HepG2 (cell line): ENCODE results near the gene ALX4. TPM values are rescaled to one million over a fixed set of nuclear protein-coding genes. Genes with fewer than 3 reads are reported as not detected.
A peak's percentile ranks its signal among the peaks of the same experiment; 100 is the strongest.

ENCODE experiments used
- CEBPZ ChIP-seq: IDR thresholded peaks from 2 replicates; pipeline ENCODE4 v1.6.1; 2012; ENCODE audit warnings: low read length, improper control_type of control experiment
- CENPX ChIP-seq: sonication (generic); formaldehyde crosslinking; IDR thresholded peaks from 2 replicates; pipeline ENCODE4 v1.9.0; 2021; ENCODE audit warnings: mild to moderate bottlenecking, missing genetic modification reagents, moderate library complexity
- E2F1 ChIP-seq: sonication (generic); formaldehyde crosslinking; IDR thresholded peaks from 2 replicates; pipeline ENCODE4 v1.5.0; 2020; ENCODE audit warnings: missing genetic modification reagents
- HCFC1 ChIP-seq: fragments of 150-350 bp; IDR thresholded peaks from 2 replicates; pipeline ENCODE4 v1.6.1; 2014; ENCODE audit warnings: low read depth, low read length
- IKZF1 ChIP-seq: fragments of 450-650 bp; IDR thresholded peaks from 2 replicates; pipeline ENCODE4 v1.7.1; 2016
- IRX3 ChIP-seq: sonication (generic); formaldehyde crosslinking; IDR thresholded peaks from 2 replicates; pipeline ENCODE4 v1.8.1; 2023; ENCODE audit warnings: mild to moderate bottlenecking, low read depth, missing genetic modification reagents, borderline replicate concordance
- NAIF1 ChIP-seq: sonication (generic); formaldehyde crosslinking; IDR thresholded peaks from 2 replicates; pipeline ENCODE4 v1.5.0; 2020; ENCODE audit warnings: mild to moderate bottlenecking, missing genetic modification reagents, borderline replicate concordance
- POGK ChIP-seq: sonication (generic); formaldehyde crosslinking; conservative IDR thresholded peaks from 2 replicates; pipeline ENCODE4 v1.8.0; 2022; ENCODE audit warnings: mild to moderate bottlenecking, moderate library complexity, missing genetic modification reagents
- SNAPC4 ChIP-seq: sonication (generic); formaldehyde crosslinking; IDR thresholded peaks from 2 replicates; pipeline ENCODE4 v1.4.0; 2020; ENCODE audit warnings: mild to moderate bottlenecking, missing genetic modification reagents
- ZFAT ChIP-seq: sonication (generic); formaldehyde crosslinking; conservative IDR thresholded peaks from 2 replicates; pipeline ENCODE4 v1.8.1; 2023; ENCODE audit warnings: missing genetic modification reagents, inconsistent platforms
- ZNF17 ChIP-seq: sonication (generic); formaldehyde crosslinking; IDR thresholded peaks from 2 replicates; pipeline ENCODE4 v1.5.0; 2020; ENCODE audit warnings: mild to moderate bottlenecking, missing genetic modification reagents
- ZNF343 ChIP-seq: sonication (generic); formaldehyde crosslinking; IDR thresholded peaks from 2 replicates; pipeline ENCODE4 v1.4.0; 2020; ENCODE audit warnings: mild to moderate bottlenecking, missing genetic modification reagents
- ZNF574 ChIP-seq: sonication (generic); formaldehyde crosslinking; IDR thresholded peaks from 2 replicates; pipeline ENCODE4 v1.4.0; 2020; ENCODE audit warnings: missing genetic modification reagents
- ZNF878 ChIP-seq: sonication (generic); formaldehyde crosslinking; IDR thresholded peaks from 2 replicates; pipeline ENCODE4 v1.8.1; 2023; ENCODE audit warnings: mild to moderate bottlenecking, missing genetic modification reagents, moderate library complexity
- polyA plus RNA-seq, 8 experiments: library from polyadenylated mRNA; depleted of rRNA in 3 of 8; stranded (reverse) in 7 of 8; unstranded in 1 of 8; fragments of >200 nt; fragmentation: Illumina TruSeq in 4 of 8; extraction: Trizol in 4 of 8; gene quantifications; 2 replicates each; pipeline versions ENCODE4 v1.2.1 to v1.2.3, GENCODE V29; 2011 to 2016; ENCODE audit warnings: low read depth in 4 of 8, missing spikeins in 1 of 8, mixed read lengths in 1 of 8; ENCODE audit not compliant: insufficient read depth in 1 of 8
- total RNA-seq, 5 experiments: library from RNA; depleted of rRNA; stranded (reverse); fragments of >200 nt; fragmentation: Illumina TruSeq; extraction: Trizol; gene quantifications; 2 replicates each; pipeline ENCODE4 v1.2.3, GENCODE V29; 2016; ENCODE audit warnings: low read depth in 1 of 5

Gene ALX4
- total and polyA plus RNA-seq, 2 of the 13 experiments (the other 11 are each of a cell fraction or from before 2014, with no cell fraction given): not detected

GRCh38 chr11:44243595-44244343 lies 66.2 kb downstream of the ALX4 start (continued):
- TF ChIP-seq SNAPC4 (CRISPR knock-in tag) (no peak), CEBPZ (no peak), E2F1 (CRISPR knock-in tag) (no peak), IKZF1 (no peak), ZNF343 (CRISPR knock-in tag) (no peak), POGK (CRISPR knock-in tag) (no peak), HCFC1 (no peak), ZNF17 (CRISPR knock-in tag) (no peak), NAIF1 (CRISPR knock-in tag) (no peak), ZNF574 (CRISPR knock-in tag) (peak; percentile 58), CENPX (CRISPR knock-in tag) (no peak), ZNF878 (no peak), ZFAT (no peak), IRX3 (CRISPR knock-in tag) (no peak)
